Activated T-cell treated with anti-CD3 and anti-CD28 coated beads, Interleukin-2, amount 50 U/mL, for 72 hours (primary cell): ENCODE data around the gene KIAA1328. TPM values are rescaled to one million over a fixed set of nuclear protein-coding genes. Genes with fewer than 3 reads are reported as not detected.

Experiments used
- total RNA-seq, 2 donors: library from RNA; stranded (reverse); gene quantifications; one replicate each; pipeline ENCODE4 v1.2.3, GENCODE V29; 2022

The KIAA1328 gene
- total RNA-seq, 2 donors from 2014 or later: 7.8 to 9.4 TPM

Other genes with a start within 250 kb of the KIAA1328 start
- gene TPGS2, start 125 bp upstream of the KIAA1328 start, total RNA-seq: 10 to 100 TPM; 58.8 to 62.6 TPM